GM18507 (cell line): ENCODE data around the gene MEPCE.
"Not testable (repeated sequence)": the region's sequence is repeated elsewhere in the genome, so short reads cannot be mapped to it uniquely, and the experiment has no call there.

Source experiments
- DNase-seq: peaks from one replicate; pipeline ENCODE4 v3.0.0; 2011; ENCODE audit warnings: low read depth; ENCODE audit not compliant: insufficient read length; ENCODE audit errors: extremely low spot score
- FAIRE-seq: peaks from 2 replicates; lab custom pipeline; 2011; peaks lifted over from hg19 to GRCh38; lab: Jason Lieb, UNC

The MEPCE gene

DNA sequence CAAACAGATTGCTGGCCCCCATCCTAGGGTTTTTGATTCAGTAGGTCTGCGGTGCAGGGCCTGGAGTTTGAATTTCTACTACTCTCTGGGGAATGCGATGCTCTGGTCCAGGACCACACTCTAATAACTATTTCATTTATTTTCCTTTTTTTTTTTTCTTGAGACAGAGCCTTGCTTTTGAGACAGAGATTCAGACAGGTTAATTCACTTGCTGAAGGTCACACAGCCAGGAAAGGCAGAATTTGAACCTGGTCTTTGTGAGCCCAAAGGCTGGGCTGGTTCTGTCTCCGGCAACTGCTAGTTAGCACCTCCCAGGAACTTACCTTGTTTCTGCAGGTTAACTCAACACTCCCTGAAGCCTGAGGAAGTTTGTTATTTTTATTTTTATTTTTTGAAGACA lies 22.9 kb downstream of the MEPCE start:
- FAIRE-seq (no peak), DNase-seq (no peak)

DNA sequence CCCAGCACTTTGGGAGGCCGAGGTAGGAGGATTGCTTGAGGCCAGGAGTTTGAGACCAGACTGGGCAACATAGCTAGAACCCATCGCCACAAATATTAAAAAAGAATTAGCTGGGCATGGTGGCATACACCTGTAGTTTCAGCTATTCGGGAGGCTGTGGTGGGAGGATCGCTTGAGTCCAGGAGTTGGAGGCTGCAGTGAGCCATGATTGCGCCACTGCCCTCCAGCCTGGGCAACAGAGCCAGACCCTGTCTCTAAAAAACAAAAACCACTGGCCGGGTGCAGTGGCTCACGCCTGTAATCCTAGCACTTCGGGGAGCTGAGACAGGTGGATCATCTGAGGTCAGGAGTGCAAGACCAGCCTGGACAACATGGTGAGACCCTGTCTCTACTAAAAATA lies 24.2 kb downstream of the MEPCE start:
- not testable (repeated sequence) for FAIRE-seq, DNase-seq

DNA sequence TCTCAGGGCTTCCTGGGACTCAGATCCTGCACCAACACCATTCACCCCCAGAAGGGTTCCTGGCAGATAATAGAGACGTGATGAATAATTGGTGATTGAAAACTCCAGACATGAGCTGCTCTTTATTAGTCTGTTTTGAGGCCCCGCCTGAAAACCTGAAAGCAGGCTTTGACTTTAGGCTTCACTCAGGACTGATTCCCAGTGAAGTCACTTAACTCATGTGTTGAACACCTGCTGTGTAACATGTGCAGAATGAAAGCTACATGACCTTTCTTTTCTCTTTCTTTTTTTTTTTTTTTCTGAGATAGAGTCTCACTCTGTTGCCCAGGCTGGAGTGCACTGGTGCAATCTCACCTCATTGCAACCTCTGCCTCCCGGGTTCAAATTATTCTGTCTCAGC lies 25.6 kb downstream of the MEPCE start:
- DNase-seq (no peak), FAIRE-seq (no peak)

DNA sequence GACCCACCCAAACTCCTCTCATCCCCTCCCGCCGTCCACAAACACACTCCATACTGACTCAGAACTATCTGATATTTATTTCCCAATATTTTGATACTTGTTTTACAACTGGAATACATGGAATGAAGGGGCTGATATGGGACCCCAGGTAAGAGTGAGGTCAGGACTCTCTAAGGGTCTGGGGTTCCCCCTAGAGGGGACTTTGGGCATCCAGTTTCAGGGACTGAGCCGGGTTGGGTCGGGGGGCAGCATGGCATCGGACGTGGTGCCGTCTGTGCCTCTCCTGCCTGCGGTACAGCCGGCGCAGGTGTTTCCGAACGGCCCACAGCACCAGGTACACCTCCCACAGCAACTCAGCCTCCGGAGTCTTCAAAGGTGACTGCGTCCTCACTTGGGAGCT lies 26.9 kb downstream of the MEPCE start:
- no peak for DNase-seq
- FAIRE-seq: no peak

DNA sequence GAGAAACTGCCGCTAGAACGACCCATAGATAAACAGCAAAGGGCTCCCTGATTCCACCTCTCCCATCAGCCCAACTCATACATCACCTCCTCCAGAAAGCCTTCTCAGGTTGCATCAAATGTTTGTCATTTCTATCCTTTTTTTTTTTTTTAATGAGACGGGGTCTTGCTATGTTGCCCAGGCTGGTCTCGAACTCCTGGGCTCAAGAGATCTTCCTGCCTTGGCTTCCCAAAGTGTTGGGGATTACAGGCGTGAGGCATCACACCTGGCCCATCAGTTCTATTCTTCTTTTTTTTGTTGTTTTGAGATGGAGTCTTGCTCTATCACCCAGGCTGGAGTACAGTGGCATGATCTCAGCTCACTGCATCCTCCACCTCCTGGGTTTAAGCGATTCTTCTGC lies 27.4 kb downstream of the MEPCE start:
- no peak for FAIRE-seq
- DNase-seq: no peak

DNA sequence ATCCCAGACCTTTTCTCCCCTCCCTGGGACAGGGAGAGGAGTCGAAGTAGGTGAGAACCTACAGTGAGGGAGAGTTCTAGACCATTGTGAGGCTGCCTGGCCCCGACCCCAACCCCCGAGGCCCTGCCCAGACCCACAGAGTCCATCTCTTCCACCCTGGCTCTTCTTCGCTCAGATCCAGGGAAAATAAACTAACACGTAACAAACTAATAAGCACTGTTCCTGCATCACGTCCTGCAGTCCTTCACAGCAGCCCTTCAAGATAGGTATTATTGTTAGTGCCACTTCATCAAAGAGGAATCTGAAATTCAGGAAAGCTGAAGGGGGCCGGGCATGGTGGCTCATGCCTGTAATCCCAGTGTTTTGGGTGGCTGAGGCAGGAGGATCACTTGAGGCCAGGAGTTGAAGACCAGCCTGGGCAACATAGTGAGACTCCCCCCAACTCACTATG lies 34.6 kb downstream of the MEPCE start, which contains the start of gene SPACDR:
SPACDR (minus strand) TSS at position 51 of the 451 bp plus-strand sequence. CDS start 235 bp downstream, outside the sequence.
- FAIRE-seq: no peak

DNA sequence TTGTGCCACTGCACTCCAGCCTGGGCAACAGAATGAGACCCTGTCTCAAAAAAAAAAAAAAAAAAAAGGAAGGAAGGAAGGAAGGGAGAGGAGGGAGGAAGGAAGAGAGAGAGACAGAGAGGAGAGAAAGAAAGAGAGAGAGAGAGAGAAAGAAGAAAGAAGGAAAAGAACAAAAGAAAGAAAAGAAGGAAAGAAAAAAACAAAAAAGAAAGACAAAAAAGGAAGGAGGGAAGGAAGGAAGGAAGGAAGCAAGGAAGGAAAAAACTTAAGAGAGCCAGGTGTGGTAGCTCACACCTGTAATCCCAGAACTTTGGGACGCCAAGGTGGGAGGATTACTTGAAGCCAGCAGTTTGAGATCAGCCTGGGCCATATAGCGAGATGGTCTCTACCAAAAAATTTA lies 35.2 kb downstream of the MEPCE start:
- no peak for DNase-seq
- FAIRE-seq: no peak

More for the DNA sequence above, 34.6 kb downstream of the MEPCE start, which contains the start of gene SPACDR:
- DNase-seq: no peak

DNA sequence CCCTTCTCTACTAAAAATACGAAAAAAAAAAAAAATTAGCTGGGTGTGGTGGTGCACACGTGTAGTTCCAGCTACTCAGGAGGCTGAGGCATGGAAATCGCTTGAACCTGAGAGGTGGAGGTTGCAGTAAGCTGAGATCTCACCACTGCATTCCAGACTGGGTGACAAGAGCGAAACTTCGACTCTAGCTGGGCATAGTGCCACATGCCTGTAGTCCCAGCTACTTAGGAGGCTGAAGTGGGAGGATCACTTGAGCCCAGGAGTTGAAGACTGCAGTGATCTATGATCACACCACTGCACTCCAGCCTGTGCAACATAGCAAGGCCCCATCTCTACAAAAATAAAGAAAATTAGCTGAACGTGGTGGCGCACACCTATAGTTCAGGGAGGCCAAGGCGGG lies 35.7 kb downstream of the MEPCE start:
- FAIRE-seq (no peak), DNase-seq (no peak)

DNA sequence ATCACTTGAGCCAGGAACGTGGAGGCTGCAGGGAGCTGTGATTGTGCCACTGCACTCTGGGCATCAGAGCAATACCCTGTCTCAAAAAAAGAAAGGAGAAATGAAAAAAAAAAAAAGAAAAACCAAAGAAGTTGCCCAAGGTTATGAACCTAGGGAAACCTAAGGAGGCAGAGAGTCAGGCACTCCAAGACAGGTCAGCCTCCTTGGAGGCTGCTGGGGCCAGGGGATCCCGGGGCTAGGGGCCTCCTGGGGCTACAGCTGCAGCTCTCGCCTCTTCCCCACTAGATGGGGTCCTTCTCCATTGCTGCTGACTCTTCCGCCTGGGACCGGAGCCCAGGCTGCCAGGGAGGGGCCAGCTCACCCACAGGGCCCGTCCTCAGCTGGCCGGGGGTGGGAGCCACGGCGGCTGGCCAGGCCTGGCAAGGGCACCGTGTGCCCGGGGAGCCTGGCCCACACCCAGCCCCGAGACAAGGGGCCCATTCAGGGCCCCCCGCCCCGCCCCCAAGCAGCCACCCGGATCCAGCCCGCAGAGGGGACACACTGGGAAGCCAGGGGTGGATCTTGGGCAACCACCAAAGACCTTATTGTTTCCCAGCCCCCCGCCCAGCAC lies 36.2 kb downstream of the MEPCE start:
- no peak for FAIRE-seq

DNA sequence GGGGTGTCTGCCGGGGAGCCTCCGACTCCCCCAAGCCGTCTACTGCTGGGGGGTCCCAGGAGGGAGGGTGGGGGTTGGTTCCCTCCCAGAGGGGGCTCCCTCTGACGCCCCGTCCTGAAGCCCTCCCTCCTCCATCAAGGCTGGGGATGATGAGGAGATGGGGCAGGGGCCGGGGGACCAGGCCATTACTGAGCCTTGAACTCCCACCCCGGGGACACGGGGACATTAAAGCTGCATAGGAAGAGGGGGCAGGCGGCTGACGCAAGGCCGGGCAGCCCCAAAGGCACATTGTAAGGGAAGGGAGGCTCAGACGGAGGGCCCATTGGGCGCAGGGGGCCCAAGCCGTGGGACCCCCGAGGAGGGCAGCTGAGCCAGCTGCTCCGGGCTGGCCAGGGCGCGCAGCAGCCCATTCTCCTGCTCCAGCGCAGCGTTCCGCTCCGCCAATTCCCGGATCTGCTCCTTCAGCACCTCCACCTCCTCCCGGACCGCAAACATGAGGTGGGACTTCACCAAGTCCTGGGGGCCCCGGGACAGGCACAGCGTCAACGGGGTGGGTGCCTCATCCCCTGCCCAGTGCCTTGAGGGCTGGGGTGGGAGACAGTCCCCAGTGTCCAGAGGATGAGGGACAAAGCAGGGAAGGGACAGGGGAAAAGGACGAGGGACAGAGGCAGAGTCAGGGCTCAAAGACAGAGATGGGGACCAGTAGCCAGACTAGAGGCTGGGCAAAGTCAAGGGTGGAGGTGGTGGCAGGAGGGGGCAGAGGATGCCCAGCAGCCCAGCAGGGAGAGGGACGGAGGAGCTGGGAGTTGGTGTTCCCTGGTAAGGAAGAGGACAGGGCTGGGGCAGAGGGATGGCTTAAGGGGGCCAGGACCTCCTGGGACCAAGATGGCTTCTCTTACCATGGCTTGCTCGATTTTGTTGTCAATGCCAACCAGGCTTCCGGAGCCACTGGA lies 37.3 kb downstream of the MEPCE start:
- FAIRE-seq (no peak), DNase-seq (no peak)

More for the DNA sequence above, 36.2 kb downstream of the MEPCE start:
- DNase-seq: no peak

DNA sequence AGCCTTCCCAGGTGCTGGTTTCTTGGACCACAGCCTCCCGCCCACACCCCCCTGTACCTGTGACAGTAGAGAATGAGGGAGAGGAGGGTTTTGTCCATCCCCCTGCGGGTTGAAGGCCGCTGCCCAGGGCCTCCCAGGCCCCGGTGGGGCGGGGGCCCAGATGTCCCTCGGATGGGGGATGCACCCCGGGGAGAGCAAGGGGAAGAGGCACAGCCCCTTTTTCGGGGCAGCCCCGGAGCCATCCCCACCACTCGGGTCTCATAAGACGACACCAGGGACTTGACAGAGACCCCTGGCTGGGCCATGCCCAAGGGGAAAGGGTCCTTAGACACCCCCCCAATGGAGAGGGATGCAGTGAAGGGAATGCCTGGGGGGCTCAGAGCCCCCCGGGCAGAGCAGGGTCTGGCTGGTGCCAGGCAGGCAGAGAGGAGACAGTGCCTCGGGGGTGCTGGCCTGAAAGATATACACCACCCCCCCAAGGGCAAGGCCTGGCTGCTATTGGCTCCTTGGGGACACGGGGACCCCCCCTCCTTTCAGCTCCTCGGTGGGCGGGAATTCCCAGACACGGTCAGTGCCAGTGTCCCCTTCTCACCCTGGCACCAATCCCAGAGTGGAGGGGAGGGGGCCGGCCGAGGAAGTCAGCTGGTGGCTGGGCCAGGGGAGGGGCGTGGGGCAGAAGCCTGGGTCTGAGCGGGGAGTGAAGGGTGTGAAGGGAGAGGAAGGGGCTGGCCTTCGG lies 38.2 kb downstream of the MEPCE start:
- no peak for FAIRE-seq
- no peak for DNase-seq

DNA sequence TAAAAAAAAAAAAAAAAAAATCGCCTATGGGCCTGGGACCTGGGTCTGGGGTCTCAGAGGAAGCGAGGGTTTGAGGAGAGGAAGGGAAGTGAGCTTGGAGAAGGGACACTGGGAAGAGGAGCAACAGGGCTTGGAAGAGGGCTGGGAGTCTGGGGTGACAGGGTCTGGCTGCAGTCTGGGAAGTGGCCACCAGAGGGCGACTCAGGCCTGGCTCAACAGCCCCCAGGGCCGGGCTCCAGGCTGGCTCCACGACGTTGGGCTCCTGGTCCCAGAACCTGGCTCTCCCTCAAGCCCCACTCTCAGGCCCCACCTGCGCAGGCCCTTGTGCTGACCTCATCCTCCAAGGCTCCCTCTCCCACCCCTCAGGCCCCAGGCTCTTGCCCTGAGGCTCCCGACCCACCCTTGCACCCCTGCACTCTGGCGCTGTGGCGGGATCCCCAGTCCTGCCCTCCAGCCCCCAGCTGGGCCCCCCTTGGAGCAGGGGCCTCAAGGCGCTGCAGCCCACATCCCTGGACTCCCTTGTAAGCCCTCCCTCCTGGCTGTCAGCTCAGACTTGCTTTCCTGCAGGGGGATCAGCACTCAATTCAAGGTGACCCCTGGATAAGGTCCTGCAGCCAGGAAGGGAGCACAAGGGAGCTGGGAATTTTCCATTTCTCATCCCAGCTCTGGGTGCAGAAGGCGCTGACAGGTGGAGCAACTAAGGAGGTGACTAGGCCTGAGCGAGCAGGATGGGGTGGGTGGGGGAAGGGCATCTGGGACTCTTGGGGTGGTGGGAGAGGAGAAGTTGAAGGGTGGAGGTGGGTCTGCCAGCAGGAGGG lies 39.8 kb downstream of the MEPCE start:
- FAIRE-seq (peak; percentile 79), DNase-seq (peak; percentile 79)

DNA sequence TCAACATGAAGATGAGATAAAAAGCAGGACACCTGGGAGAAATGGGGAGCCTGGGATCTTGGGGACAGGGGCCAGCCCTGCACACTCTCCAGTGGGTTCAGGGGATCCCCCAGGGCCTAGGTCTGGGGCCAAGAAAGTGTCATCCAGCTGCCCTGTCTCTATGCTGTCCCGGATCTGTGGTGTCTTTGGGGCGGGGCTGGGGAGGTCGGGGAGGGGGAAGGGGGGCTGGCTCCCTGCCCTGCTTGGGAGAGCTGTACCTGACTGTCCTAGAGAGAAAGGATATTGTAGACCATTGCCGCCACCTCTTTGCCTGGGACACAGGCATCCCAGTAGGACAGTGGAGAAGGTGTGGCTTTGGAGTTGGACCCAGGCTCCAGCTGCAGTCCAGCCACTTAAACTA lies 41.4 kb downstream of the MEPCE start:
- no peak for DNase-seq

DNA sequence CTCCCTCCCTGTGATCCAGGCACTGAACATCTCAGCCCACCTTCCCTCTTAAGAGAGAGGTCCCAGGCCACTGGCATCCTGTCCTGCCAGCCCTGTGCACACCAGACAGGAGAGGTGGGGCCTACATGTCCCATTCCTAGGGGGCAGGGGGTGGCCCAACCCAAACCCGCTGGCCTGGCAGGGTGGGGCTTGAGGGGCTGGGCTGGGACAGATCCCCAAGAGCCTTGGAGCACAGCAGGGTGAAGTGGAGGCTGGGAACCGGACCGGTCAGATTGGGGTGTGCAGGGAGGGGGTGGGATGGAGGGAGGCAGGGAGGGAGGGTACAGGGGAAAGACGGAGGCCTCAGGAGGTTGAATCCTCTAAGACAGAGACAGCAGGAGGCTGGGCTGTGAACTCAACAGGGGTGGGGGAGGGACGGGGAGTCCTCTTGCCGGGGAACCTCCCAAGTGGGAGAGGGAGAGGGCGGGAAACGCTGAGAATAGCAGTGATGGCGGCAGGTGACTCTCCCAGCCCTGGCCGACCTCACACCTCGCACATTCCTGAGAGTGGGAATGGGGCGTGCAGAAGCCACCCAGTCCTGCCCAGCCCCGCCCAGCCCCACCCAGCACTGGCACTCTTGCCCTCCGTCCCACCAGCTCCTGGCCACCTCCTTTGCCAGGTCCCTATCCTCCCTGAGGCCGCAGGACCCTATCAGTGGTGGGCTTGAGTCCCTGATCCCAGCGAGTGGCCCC lies 42.7 kb downstream of the MEPCE start:
- DNase-seq (no peak), FAIRE-seq (no peak)

More for the DNA sequence above, 41.4 kb downstream of the MEPCE start:
- no peak for FAIRE-seq

DNA sequence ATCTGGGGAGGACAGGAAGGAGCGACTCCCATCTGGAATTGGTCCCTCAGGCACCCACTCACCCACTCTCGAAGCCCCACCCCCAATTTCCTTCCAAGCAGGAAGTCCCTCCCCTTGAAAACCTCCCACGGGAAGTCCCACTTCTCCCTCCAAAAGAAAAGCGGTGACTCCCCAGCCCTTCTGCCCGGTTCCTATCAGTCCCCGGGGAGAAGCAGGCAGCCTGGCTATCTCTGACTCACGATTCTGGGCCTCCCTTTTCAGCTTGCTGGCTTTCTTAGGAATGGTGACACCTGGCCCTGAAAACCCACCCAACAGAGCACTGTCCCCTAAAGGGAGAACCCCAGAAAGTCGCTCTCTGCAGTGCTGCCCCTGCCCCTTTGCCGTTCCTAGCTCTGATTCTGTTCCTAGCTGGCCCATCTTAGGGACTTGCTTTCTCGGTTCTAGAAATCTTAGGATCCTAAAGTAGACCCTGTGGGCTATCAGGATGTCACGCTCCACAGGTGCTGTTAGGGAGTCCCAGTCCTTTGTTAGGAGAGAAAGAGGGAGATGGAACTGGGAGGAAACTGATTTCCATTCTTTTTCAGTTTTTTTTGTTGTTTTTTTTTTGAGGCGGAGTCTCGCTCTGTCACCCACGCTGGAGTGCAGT lies 43.3 kb downstream of the MEPCE start:
- no peak for DNase-seq
- FAIRE-seq: no peak

DNA sequence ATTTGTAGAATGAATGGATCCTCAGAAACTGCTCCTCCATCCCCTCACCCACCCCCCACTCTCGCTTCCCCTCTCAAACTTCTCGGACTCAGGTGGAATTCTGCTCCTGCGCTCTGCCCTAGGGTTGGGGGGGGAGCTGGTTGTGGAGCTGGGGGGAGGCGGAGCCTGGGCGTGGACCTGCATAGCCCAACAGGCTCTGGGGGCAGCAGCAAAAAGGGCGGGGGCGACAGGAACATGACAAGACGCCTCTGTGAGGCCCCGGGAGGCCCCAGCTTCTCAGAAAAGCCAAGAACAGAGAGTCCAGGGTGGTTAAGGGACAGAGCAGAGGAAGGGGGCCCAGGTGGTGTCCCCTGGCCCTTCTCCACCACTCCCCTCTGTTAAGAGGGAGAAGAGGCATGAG lies 45.9 kb downstream of the MEPCE start:
- DNase-seq (no peak), FAIRE-seq (no peak)

DNA sequence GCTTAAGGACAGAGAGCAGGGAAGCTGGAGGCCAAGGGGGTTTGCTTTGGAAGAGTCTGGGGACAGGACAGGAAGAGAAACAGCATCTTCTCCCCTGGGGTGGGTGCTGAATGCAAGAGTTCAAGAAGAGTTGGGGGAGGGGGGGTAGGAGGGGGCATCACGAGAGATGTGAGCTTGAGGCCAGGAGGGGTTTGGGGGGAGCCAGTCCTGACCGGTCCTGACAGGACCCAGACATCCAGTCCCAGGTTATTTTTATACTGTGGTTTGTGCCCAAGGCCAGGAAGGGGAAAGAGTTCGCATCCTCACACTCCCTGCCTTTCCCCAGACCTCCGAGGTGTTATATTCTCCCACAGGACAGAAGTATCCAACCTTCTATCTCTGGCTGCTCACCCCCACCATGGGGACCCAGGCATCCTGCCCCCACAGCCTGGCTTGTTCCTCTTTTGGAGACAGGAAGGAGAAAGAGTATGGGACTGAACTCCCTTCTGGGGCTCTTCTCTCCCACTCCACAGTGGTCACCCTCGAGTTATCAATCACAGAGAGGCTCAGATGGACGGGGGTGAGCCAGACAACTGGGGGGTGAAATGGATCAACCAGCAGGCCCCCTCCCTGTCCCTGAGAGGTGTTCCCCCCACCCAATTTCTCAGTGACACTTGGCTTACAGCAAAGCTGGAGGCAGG lies 46.6 kb downstream of the MEPCE start:
- no peak for FAIRE-seq
- no peak for DNase-seq
